C4-2B (cell line): ENCODE results near the gene ARL6IP1.
A peak's percentile ranks its signal among the peaks of the same experiment; 100 is the strongest.
"Not testable (repeated sequence)": the region's sequence is repeated elsewhere in the genome, so short reads cannot be mapped to it uniquely, and the experiment has no call there.

Experiments used
- ZFX ChIP-seq: fragments of 450-650 bp; IDR thresholded peaks from 2 replicates; pipeline ENCODE4 v1.6.1; 2017
- TF ChIP-seq, protein P1 (sequence below): fragments of 450-650 bp; conservative IDR thresholded peaks from 2 replicates; pipeline ENCODE4 v1.5.1; 2017; ENCODE audit warnings: mild to moderate bottlenecking

DNA sequence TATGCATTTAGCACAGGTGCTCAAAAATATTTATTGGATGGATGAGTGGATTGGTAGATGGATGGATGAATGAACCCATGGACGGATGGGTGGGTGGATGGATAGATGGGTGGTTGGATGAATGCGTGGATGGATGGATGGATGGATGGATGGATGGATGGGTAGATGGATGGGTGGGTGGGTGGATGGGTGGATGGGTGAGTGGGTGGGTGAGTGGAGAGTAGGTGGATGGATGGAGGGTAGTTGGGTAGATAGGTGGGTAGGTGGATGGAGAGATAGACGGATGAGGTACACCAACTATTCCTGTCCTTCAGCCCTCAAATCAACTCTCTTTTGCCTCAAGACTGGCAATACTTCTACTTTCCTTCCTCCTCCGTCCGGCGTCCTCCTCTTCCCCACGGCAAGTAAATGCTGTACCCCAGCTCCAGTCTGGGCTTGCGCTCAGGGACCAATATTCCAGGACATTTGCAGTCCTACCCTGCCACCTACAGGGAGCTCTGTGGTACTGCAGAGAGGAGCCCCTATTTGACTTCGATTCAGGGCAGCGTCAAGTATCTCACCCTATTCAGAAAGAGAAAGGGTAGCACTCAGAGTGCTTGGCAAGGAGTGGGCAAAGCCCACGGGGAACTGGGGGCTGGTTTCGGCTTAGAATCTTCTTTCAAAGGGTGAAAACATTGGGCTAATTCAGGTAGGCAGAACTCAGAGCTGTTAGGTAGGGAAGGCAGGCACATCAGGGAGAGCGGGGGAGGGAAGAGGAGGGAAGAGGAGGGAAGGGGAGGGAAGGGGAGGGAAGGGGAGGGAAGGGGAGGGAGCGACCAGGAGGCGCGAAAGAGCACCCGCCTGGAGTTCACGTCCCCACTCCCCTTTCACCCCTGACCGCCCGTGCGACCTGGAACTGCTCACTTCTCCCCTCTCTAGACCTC lies 41.5 kb downstream of the ARL6IP1 start:
- TF ChIP-seq, protein P1, sequence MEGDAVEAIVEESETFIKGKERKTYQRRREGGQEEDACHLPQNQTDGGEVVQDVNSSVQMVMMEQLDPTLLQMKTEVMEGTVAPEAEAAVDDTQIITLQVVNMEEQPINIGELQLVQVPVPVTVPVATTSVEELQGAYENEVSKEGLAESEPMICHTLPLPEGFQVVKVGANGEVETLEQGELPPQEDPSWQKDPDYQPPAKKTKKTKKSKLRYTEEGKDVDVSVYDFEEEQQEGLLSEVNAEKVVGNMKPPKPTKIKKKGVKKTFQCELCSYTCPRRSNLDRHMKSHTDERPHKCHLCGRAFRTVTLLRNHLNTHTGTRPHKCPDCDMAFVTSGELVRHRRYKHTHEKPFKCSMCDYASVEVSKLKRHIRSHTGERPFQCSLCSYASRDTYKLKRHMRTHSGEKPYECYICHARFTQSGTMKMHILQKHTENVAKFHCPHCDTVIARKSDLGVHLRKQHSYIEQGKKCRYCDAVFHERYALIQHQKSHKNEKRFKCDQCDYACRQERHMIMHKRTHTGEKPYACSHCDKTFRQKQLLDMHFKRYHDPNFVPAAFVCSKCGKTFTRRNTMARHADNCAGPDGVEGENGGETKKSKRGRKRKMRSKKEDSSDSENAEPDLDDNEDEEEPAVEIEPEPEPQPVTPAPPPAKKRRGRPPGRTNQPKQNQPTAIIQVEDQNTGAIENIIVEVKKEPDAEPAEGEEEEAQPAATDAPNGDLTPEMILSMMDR: peak; percentile 48
- TF ChIP-seq ZFX: not testable (repeated sequence)
